GM18502 (cell line): ENCODE measurements around the gene SIGLEC14.
"Not testable (repeated sequence)": the region's sequence is repeated elsewhere in the genome, so short reads cannot be mapped to it uniquely, and the experiment has no call there.

Experiments used
- ATAC-seq: cut with Tn5 transposase; IDR thresholded peaks from one replicate; pipeline ENCODE4 v1.9.1; 2021; ENCODE audit warnings: mild to moderate bottlenecking; ENCODE audit not compliant: unreplicated experiment, poor library complexity

SIGLEC14 gene

GRCh38 chr19:51675911-51676565 lies 29.4 kb upstream of the SIGLEC14 start:
- not testable (repeated sequence) for ATAC-seq

- ATAC-seq, result no peak
Measured at GRCh38 chr19:51668216-51668615, 21.6 kb upstream of the SIGLEC14 start.

- ATAC-seq, result no peak
Measured at GRCh38 chr19:51664997-51665396, 18.4 kb upstream of the SIGLEC14 start.

GRCh38 chr19:51664131-51664530 lies 17.5 kb upstream of the SIGLEC14 start:
- ATAC-seq, result no peak

- no peak for ATAC-seq
Measured at GRCh38 chr19:51663650-51664049, 17.0 kb upstream of the SIGLEC14 start.

- ATAC-seq, result no peak
Measured at GRCh38 chr19:51660975-51661600, 14.5 kb upstream of the SIGLEC14 start.

- ATAC-seq, result no peak
Measured at GRCh38 chr19:51654783-51655182, 8.2 kb upstream of the SIGLEC14 start.

GRCh38 chr19:51653162-51653561 lies 6.5 kb upstream of the SIGLEC14 start:
- no peak for ATAC-seq

- ATAC-seq, result no peak
Measured at GRCh38 chr19:51652266-51652665, 5.6 kb upstream of the SIGLEC14 start.

GRCh38 chr19:51651216-51651846 lies 4.7 kb upstream of the SIGLEC14 start:
- no peak for ATAC-seq

GRCh38 chr19:51647318-51647717 lies 693 bp upstream of the SIGLEC14 start:
- ATAC-seq, result no peak

- ATAC-seq, result no peak
Measured at GRCh38 chr19:51644636-51645271, 1.9 kb downstream of the SIGLEC14 start.

GRCh38 chr19:51641648-51642047 lies 5.0 kb downstream of the SIGLEC14 start:
- no peak for ATAC-seq

GRCh38 chr19:51640386-51640785 lies 6.2 kb downstream of the SIGLEC14 start:
- ATAC-seq, result no peak

GRCh38 chr19:51639916-51640315 lies 6.7 kb downstream of the SIGLEC14 start:
- ATAC-seq, result no peak

GRCh38 chr19:51637362-51637978 lies 9.2 kb downstream of the SIGLEC14 start:
- ATAC-seq, result no peak

GRCh38 chr19:51632126-51632525 lies 14.5 kb downstream of the SIGLEC14 start:
- no peak for ATAC-seq

GRCh38 chr19:51630315-51630714 lies 16.3 kb downstream of the SIGLEC14 start, which contains the start of gene SIGLEC5:
Gene SIGLEC5 (minus strand): TSS chr19:51630401. CDS start chr19:51630335, 66 bp downstream.
- not testable (repeated sequence) for ATAC-seq

GRCh38 chr19:51628153-51628939 lies 18.3 kb downstream of the SIGLEC14 start:
- ATAC-seq, result no peak
